ENCODE measurements around the gene CYP3A7.

GRCh38 chr7:99780588-99780987, 45.6 kb upstream of the CYP3A7 start:
- TF ChIP-seq CTCF (conservative IDR thresholded peaks at IDR 0.05; ENCODE audit: low read depth, low read length), result no peak
- no peak for TF ChIP-seq EZH2phosphoT487 (IDR thresholded peaks at IDR 0.05; ENCODE audit: borderline replicate concordance, low read length)
- no peak for TF ChIP-seq EZH2 (IDR thresholded peaks at IDR 0.05; ENCODE audit: low read length, unreplicated experiment)

All from PC-3 (cell line).